Neuron (in vitro differentiated cells): Measurements from ENCODE around the gene CNTNAP2.

ENCODE experiments used
- H2AFZ ChIP-seq: one replicate; pipeline ENCODE4 v1.6.1; 2013; ENCODE audit warnings: low read depth, mild to moderate bottlenecking, inconsistent platforms, low read length, moderate library complexity
- H3K27me3 ChIP-seq: one replicate; pipeline ENCODE4 v1.6.1; 2013; ENCODE audit warnings: low read length; ENCODE audit not compliant: insufficient read depth
- H3K36me3 ChIP-seq: one replicate; pipeline ENCODE4 v1.6.1; 2013; ENCODE audit warnings: low read length; ENCODE audit not compliant: insufficient read depth
- H3K4me1 ChIP-seq: one replicate; pipeline ENCODE4 v1.6.1; 2013; ENCODE audit warnings: low read length; ENCODE audit not compliant: insufficient read depth
- H3K4me3 ChIP-seq: 2 replicates; pipeline ENCODE4 v1.5.1; 2013; ENCODE audit warnings: mild to moderate bottlenecking, low read length, moderate library complexity
- H3K9me3 ChIP-seq: one replicate; pipeline ENCODE4 v1.6.1; 2013; ENCODE audit warnings: low read length

CNTNAP2 gene

DNA sequence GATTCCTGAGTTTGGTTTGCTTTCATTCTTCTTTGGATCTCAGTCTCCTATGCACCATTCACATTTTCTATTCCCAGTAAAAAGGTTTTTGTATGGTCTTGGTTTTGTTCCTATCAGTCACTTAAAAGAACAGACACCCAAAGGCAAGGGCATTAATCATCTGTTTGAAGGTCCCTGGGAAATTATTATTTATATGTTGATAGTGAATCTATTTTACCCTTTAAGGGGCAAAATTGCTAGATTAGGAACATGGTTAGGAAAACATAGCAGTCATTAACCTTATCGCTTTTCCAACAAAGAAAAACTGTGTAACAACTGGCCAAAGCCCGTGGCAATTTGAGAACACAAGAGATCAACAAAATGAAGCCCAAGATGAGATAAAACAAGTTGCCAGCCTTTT is 1327.3 kb downstream of the CNTNAP2 start:
- no peaks in the 10 kb centered on the region for H3K4me1 ChIP-seq
- H3K27me3 ChIP-seq = no peaks in the 10 kb centered on the region
- H3K36me3 ChIP-seq = no peaks in the 10 kb centered on the region
- H3K9me3 ChIP-seq = no peaks in the 10 kb centered on the region
- H3K4me3 ChIP-seq = no peak overlapping the region
- H2AFZ ChIP-seq = no peak overlapping the region

DNA sequence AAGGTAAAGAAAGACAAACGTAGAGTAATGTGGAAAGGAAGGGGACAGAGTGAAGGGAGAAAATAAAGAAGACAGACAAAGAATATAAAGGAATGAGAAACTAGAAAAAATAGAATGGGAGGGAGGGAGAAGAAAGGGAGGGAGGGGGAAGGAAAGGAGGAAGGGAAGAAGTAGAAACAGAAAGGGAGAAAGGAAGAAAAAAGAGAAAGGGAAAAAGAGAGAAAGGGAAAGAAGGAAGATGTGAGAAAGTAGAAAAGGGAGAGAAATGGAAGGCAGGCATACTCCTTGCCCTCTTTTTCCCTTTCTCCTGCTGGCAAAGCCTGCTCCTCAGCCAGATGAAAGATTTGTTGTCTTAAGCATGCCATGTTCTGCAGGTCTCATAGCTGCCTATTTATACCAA is 1336.2 kb downstream of the CNTNAP2 start:
- H3K27me3 ChIP-seq = no peaks in the 10 kb centered on the region
- H3K9me3 ChIP-seq = no peaks in the 10 kb centered on the region
- no peak overlapping the region for H3K4me3 ChIP-seq
- H3K4me1 ChIP-seq = no peaks in the 10 kb centered on the region
- no peak overlapping the region for H2AFZ ChIP-seq
- H3K36me3 ChIP-seq = no peaks in the 10 kb centered on the region

DNA sequence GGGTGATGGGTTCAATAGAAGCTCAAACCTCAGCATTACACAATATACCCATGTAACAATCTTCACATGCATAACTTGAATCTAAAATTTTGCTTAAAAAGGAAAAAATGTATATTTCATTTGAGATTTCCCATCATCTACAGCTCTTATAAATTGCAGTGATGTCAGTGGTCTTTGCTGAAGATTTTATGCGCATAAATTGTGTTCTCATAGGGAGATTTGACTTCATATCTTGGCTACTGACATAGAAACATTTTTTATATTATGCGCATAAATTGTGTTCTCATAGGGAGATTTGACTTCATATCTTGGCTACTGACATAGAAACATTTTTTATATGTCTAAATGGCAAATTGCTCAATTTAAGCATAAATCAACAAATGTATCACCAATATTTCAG is 1348.6 kb downstream of the CNTNAP2 start:
- Histone ChIP-seq H2AFZ (no peak overlapping the region), H3K27me3 (no peaks in the 10 kb centered on the region), H3K9me3 (no peaks in the 10 kb centered on the region), H3K4me1 (no peaks in the 10 kb centered on the region), H3K4me3 (no peak overlapping the region), H3K36me3 (no peaks in the 10 kb centered on the region)

DNA sequence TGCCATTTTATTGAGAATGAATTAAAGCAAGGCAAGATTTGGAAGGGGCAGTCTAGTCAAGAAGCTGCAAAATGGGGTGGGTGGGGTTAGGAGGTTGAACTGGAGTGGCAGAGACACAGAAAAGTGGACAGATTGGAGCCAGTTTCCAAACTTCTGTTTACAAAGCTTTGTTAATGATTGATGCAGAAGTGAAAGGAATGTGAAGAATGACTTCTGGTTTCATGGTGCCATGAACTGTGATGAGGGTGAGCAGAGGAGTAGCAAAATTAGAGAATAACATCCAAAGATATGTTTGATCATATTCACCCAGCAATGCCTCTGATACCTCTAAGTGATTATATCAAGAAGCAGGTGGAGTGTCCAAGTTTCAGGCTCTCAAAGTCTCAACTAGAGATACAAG is 1356.0 kb downstream of the CNTNAP2 start:
- H3K9me3 ChIP-seq = no peaks in the 10 kb centered on the region
- H3K4me3 ChIP-seq = no peak overlapping the region
- no peaks in the 10 kb centered on the region for H3K36me3 ChIP-seq
- H3K4me1 ChIP-seq = no peaks in the 10 kb centered on the region
- H2AFZ ChIP-seq = no peak overlapping the region
- no peaks in the 10 kb centered on the region for H3K27me3 ChIP-seq

DNA sequence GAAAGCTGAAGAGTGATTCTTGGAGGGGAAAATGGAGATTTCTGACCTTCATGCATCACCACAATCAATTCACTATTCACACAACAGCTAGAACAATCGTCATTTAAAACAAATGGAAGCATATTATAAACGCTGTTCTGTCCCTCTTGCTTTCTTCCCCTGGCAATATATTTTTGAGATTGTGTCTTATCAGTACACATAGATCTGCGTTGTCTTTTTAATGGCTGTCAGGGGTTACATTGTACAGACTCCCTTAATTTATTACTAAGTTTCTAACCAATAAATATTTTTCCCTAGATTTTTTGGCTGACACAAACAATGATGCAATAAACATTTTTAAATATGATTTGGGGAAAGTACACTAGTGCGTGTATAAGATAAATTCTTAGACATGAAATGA is 1358.3 kb downstream of the CNTNAP2 start:
- H3K4me3 ChIP-seq = no peak overlapping the region
- no peaks in the 10 kb centered on the region for H3K27me3 ChIP-seq

DNA sequence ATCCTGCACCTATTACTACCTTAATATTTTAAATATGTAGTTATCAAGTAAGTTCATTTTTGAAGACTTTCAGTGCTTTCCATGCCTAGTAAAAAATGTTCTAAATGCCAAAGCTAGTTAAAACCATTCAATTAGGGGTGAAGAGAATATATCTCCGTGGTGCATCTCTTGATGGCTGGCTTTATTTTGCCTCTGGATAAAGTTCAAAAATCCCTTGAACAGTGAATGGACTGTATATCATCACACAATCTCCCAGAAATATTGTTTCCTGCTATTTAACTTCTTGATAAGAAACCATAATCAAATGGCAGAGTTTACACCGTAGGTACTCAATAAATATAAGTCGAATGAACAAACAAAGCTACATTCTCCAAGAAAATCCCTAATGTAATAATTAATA is 1360.9 kb downstream of the CNTNAP2 start:
- no peaks in the 10 kb centered on the region for H3K4me1 ChIP-seq
- no peak overlapping the region for H2AFZ ChIP-seq
- no peaks in the 10 kb centered on the region for H3K9me3 ChIP-seq
- no peak overlapping the region for H3K4me3 ChIP-seq
- H3K27me3 ChIP-seq = no peaks in the 10 kb centered on the region
- no peaks in the 10 kb centered on the region for H3K36me3 ChIP-seq

More for the DNA sequence above, 1358.3 kb downstream of the CNTNAP2 start:
- Histone ChIP-seq H3K36me3 (no peaks in the 10 kb centered on the region), H3K4me1 (no peaks in the 10 kb centered on the region), H2AFZ (no peak overlapping the region), H3K9me3 (no peaks in the 10 kb centered on the region)

DNA sequence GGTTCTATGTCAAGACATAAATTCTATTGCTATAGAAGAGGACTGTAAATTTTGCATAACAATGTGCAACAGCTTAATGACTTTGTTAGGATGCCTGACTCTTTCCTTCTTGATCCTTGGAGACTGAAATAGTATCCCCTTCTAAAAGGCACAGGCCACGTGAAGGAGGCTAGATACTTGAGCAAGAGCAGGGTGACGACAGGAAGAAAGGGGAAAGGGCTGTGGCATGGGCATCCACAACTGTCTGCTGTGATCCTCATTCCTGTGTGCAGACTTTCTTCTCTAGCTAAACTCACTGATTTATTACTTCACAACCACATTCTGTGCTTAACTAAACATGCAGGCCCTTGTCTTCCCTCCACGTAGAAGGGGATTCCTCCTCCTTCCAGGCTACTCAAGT is 1362.2 kb downstream of the CNTNAP2 start:
- Histone ChIP-seq H3K9me3 (no peaks in the 10 kb centered on the region), H3K4me3 (no peak overlapping the region), H3K27me3 (no peaks in the 10 kb centered on the region), H2AFZ (no peak overlapping the region), H3K36me3 (no peaks in the 10 kb centered on the region), H3K4me1 (no peaks in the 10 kb centered on the region)

DNA sequence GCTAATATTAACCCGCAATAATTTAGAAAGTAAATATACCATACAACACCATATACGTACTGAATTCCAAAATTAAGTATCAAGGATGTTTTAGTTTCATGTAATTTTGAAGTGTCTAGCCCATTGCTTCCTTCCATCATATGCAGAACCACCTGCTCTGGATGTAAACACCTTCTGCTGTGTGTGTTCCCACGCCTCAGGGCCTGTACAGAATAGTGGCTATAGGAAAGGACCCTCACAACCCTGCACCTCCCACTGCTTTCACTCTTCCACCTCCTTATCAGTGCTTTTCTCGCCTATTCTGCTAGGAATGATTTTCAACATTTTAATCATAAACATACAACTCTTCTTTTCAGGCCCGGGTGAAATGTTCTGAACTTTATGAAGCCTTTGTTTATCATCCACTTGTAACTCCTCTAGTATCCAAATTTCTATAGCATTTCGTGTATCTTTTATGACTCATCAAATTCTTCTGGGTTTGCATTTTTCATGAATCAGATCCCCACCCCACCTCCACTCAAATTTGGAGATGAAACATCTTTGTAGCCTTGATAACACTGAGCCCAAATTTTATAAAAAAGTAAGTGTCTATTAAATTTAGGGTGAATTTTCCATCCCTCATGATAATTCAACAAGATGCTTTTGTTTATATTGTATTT is 1367.2 kb downstream of the CNTNAP2 start:
- Histone ChIP-seq H3K27me3 (no peaks in the 10 kb centered on the region), H3K9me3 (no peaks in the 10 kb centered on the region), H3K4me1 (no peaks in the 10 kb centered on the region), H2AFZ (no peak overlapping the region), H3K36me3 (no peaks in the 10 kb centered on the region), H3K4me3 (no peak overlapping the region)

DNA sequence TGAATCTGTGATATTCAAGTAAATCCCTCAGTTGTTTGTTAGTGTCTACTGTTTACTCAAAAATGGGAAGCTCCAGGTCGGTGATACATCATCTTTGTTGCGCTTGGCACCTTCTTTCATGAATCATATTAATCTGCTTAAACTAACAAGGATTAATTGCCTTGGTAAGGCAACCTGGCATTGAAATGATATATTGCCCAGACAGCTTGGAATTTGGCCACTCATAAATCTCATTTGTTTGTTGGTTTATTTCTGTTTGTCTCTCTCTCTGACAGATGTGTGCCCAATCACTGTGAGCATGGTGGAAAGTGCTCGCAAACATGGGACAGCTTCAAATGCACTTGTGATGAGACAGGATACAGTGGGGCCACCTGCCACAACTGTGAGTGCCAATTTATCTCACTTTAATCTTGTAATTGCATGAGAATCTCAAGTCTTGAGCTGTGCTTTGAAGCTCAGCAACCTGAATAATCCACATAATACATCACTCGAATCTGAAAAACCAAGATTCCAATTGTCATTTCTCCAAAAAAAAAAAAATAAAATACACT is 1369.1 kb downstream of the CNTNAP2 start:
- Histone ChIP-seq H3K4me3 (no peak overlapping the region), H2AFZ (no peak overlapping the region), H3K9me3 (no peaks in the 10 kb centered on the region), H3K4me1 (no peaks in the 10 kb centered on the region), H3K27me3 (no peaks in the 10 kb centered on the region), H3K36me3 (no peaks in the 10 kb centered on the region)

DNA sequence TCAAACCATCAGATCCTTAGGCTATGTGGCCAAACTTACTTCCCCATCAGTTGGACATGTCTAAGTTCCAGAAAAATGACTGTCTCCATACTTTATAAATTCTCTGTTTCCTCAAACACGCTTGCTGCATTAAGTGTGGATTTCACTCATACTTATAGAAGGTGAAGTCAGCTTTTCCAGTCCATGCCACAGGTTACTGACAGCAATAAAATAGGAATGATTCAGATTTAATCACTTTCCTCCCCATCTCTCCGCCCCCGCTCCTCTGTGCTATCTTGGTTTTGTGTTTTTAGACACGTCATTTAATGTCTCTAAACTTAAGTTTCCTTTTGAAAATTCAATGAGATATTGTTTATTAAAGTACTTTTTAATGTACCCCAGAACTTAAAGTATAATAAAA is 1376.0 kb downstream of the CNTNAP2 start:
- Histone ChIP-seq H3K4me1 (no peaks in the 10 kb centered on the region), H3K4me3 (no peak overlapping the region), H3K36me3 (no peaks in the 10 kb centered on the region), H2AFZ (no peak overlapping the region), H3K9me3 (no peaks in the 10 kb centered on the region), H3K27me3 (no peaks in the 10 kb centered on the region)

DNA sequence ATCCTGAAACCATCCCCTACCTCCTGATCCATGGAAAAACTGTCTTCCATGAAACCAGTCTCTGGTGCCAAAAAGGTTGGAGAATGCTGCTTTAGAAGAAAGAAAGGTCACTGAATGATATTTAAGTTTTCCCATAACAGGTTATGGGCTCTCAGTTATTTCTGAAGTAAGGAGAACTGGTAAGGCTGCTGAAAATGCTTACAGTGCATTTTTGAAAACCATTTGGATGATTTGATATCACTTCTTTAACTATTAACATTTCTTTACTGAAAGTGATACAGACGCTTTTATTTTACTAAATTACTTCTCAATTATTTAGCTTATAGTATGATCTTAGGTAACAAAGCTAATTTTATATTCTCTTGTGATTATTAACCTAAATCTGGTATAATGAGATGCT is 1379.6 kb downstream of the CNTNAP2 start:
- Histone ChIP-seq H3K36me3 (no peaks in the 10 kb centered on the region), H3K9me3 (no peaks in the 10 kb centered on the region), H2AFZ (no peak overlapping the region), H3K4me3 (no peak overlapping the region), H3K4me1 (no peaks in the 10 kb centered on the region), H3K27me3 (no peaks in the 10 kb centered on the region)

DNA sequence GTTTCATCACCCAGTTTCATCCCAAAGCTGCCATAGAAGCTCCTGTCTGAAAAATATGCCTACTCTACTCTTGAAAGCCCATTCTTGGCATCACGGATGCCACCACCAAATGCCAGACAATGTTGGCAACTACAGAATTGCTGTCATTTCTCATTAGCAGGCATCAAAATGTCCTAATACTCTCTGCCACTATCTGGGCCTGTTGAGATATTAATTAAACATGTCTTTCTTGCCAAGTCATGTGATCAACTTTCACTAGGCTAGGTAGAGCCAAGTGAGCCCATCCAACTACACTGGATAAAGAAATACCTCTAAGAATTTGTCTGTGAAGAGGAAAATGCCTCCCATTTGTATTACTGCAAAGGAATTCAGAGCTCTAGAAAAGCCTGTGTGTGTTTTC is 1380.6 kb downstream of the CNTNAP2 start:
- no peaks in the 10 kb centered on the region for H3K36me3 ChIP-seq
- no peak overlapping the region for H2AFZ ChIP-seq
- H3K4me3 ChIP-seq = no peak overlapping the region
- no peaks in the 10 kb centered on the region for H3K4me1 ChIP-seq
- H3K9me3 ChIP-seq = no peaks in the 10 kb centered on the region
- H3K27me3 ChIP-seq = no peaks in the 10 kb centered on the region

DNA sequence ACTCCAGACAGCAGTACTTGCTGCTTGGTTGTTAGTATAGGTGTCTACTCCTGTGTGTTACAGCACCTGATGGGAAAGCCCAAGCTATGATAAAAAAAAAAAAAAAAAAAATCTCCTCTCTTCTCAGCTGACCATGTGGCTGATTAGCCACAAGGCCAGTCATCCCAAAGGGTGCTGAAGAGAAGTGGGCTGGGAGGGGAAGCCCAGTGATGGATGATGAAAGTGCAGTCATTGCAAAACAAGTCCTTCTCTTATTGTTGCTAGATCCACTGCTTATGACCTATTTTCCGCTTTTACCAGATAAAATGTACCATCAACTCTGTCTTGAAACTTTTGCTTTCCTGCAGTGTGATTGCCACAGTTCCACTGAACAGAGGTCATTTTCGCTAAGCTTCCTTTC is 1381.5 kb downstream of the CNTNAP2 start:
- H3K4me3 ChIP-seq = no peak overlapping the region
- no peaks in the 10 kb centered on the region for H3K4me1 ChIP-seq
- no peaks in the 10 kb centered on the region for H3K9me3 ChIP-seq
- H3K27me3 ChIP-seq = no peaks in the 10 kb centered on the region
- no peak overlapping the region for H2AFZ ChIP-seq
- no peaks in the 10 kb centered on the region for H3K36me3 ChIP-seq

DNA sequence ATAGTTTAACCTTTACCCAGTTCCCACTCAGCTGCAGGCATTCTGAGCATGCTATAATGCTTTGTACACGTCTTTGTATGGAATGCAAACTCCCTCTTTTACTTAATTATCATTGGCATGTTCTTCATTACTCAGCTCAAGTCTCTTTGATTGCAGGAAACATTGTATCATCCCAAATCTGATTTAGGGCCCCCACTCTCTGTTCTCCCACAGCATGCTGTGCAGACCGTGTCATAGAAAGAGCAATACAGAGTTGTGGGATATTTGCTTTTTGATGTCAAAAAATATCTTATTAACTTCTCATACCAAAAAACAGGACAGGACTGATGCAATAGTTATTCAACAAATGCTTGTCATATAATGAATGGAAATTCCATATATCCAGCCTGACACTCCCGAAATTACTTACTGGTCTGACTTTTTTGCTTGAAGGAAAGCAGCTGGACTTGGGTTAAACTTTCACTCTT is 1392.5 kb downstream of the CNTNAP2 start:
- no peaks in the 10 kb centered on the region for H3K36me3 ChIP-seq
- no peak overlapping the region for H2AFZ ChIP-seq
- no peak overlapping the region for H3K4me3 ChIP-seq
- H3K9me3 ChIP-seq = no peaks in the 10 kb centered on the region
- H3K27me3 ChIP-seq = no peaks in the 10 kb centered on the region
- no peaks in the 10 kb centered on the region for H3K4me1 ChIP-seq
